AG10803 (cell line): ENCODE data around the gene UNCX.
"Not testable (repeated sequence)": the region's sequence is repeated elsewhere in the genome, so short reads cannot be mapped to it uniquely, and the experiment has no call there.

Experiments used
- DNase-seq: peaks from one replicate; pipeline ENCODE4 v3.0.0; 2010; ENCODE audit warnings: low read depth
- H3K4me3 ChIP-seq: 2 replicates; pipeline ENCODE4 v1.5.1; 2011; ENCODE audit warnings: mild to moderate bottlenecking, low read length, control low read depth
- CTCF ChIP-seq: conservative IDR thresholded peaks from 2 replicates; pipeline ENCODE4 v1.5.1; 2011; ENCODE audit warnings: mild to moderate bottlenecking, low read length, control low read depth, inconsistent platforms

Gene UNCX

DNA sequence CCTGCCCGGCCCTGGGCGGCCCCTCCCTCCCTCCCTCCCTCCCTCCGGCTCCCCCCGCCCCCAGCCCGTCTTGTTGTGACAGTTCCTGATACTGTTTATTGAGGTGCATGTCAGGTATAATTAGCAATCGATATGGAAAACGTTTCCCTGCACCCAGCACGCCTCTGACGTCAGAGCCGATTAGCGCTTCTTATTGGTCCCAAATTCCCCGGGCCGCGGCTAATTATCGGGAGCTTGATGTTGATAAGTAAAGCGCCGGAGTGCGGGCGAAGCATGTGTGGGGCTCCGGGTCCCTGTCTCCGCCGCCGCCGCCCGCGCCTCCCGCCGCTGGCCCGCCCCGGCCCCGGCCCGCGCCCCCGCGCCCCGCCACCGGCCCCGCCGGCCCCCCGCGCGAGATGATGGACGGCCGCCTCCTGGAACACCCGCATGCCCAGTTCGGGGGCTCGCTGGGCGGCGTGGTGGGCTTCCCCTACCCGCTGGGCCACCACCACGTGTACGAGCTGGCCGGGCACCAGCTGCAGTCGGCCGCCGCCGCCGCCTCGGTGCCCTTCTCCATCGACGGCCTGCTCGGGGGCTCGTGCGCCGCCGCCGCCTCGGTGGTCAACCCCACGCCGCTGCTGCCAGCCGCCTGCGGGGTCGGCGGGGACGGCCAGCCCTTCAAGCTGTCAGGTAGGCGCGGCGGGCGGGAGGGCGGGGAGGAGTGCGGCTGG, at the start of gene UNCX:
Gene UNCX, plus strand, starts transcription at position 250 of the 710 bp plus-strand sequence. Its CDS starts 146 bp downstream, at position 396.
- H3K4me3 ChIP-seq = no peak within 1 kb of the TSS
- no peak for TF ChIP-seq CTCF
- no peak for DNase-seq

- TF ChIP-seq CTCF = no peak
- H3K4me3 ChIP-seq = no peak overlapping the region
- DNase-seq = no peak
Observed at GRCh38 chr7:1187127-1187526, 45.5 kb upstream of the UNCX start.

- no peak overlapping the region for H3K4me3 ChIP-seq
- DNase-seq = no peak
- TF ChIP-seq CTCF = no peak
Observed at GRCh38 chr7:1188720-1189294, 43.9 kb upstream of the UNCX start.

DNA sequence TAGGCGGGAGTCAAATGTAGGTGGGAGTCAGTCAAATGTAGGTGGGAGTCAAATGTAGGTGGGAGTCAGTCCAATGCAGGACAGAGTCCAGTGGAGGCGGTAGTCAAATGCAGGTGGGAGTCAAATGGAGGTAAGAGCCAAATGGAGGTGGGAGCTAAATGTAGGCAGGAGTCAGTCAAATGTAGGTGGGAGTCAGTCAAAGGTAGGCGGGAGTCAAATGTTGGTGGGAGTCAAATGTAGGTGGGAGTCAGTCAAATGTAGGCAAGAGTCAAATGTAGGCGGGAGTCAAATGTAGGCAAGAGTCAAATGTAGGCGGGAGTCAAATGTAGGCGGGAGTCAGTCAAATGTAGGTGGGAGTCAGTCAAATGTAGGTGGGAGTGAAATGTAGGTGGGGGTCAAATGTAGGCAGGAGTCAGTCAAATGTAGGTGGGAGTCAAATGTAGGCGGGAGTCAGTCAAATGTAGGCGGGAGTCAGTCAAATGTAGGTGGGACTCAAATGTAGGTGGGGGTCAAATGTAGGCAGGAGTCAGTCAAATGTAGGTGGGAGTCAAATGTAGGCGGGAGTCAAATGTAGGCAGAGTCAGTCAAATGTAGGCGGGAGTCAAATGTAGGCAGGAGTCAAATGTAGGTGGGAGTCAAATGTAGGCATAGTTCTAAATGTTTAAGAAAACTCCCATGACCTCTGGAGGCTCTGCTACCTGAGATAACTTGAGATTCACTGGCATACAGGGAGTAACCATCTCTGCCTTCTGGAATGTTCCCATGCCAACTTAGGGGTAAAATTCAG, 42.5 kb upstream of the UNCX start:
- no peak for TF ChIP-seq CTCF
- DNase-seq = no peak
- no peak overlapping the region for H3K4me3 ChIP-seq

GRCh38 chr7:1192171-1192676, 40.4 kb upstream of the UNCX start:
- peak; percentile 14; the same call in 1 of the 2 replicates for TF ChIP-seq CTCF
- no peak overlapping the region for H3K4me3 ChIP-seq
- peak; percentile 70 for DNase-seq

DNA sequence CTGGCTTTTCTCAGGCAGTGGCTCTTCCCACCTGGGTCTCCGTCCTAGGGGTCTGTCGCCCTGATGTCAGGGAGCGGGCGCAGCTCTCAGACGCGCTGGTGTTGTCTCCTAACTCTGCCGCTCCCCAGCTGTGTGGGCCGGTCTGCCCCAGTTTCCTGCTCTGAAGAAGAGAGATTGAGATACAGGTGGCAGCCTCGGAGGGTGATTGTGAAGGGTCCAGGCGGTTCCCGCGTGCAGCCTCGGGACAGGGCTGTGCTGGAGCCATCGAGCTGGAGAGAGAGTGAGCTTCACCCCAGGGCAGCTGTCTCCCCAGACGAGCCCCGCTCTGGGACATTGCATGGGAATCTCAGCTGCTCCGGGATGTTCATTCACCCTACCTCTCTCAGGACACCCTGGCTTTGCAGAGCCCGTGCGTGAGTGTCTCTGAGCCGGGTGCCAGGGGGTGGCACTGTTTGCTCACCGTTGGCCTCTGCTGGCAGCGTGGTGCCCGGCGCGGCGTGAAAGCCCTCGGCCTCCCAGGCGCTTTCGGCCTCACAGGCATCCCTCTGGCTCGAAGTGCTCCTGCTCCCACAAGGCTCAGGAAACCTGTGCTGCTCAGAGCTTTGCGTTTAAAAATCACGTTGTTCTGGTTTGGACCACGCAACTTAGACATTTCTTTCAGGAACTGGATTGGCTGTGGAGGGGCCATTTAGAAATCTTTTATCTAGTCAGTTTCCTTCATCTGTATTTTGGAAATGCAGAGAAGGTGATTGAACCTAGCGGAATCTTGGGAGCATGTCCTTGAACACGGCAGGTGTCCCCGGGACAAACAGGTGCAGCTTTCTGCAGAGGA, 38.9 kb upstream of the UNCX start:
- H3K4me3 ChIP-seq = no peak overlapping the region
- TF ChIP-seq CTCF = peak; percentile 59
- peak; percentile 53 for DNase-seq

DNA sequence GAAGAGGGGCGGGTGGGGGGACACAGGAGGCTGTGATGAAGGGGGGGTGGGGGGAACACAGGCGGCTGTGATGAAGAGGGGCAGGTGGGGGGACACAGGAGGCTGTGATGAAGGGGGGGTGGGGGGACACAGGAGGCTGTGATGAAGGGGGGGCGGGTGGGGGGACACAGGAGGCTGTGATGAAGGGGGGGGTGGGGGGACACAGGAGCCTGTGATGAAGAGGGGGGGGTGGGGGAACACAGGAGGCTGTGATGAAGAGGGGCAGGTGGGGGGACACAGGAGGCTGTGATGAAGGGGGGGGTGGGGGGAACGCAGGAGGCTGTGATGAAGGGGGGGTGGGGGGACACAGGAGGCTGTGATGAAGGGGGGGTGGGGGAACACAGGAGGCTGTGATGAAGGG, 36.2 kb upstream of the UNCX start:
- not testable (repeated sequence) for H3K4me3 ChIP-seq, DNase-seq
